CD8-positive, alpha-beta memory T cell (primary cell): ENCODE data around the gene G3BP2. TPM values are rescaled to one million over a fixed set of nuclear protein-coding genes. Genes with fewer than 3 reads are reported as not detected.

Experiments
- CTCF ChIA-PET: fragments of 350-600 bp; sonication (Branson Sonifier 250); formaldehyde crosslinking; loops from one replicate; lab custom pipeline; 2021; ENCODE audit warnings: antibody characterized with exemption; lab: Charles Lee
- POLR2A ChIA-PET: fragments of 350-600 bp; sonication (Branson Sonifier 250); formaldehyde crosslinking; loops from one replicate; lab custom pipeline; 2021; ENCODE audit warnings: antibody characterized with exemption; lab: Charles Lee
- DNase-seq, 5 donors: peaks; one replicate each; pipeline versions ENCODE4 v3.0.0 to v3.0.0-alpha.2; 2020 to 2022; ENCODE audit warnings: mixed read lengths in 1 of 5
- H3K27ac ChIP-seq: one replicate; pipeline ENCODE4 v1.7.0; 2013; ENCODE audit warnings: low read depth, mild to moderate bottlenecking, low read length, moderate library complexity
- H3K27me3 ChIP-seq: 2 replicates; pipeline ENCODE4 v1.7.0; 2013; ENCODE audit warnings: low read length, mild to moderate bottlenecking; ENCODE audit not compliant: insufficient read depth, poor library complexity, severe bottlenecking
- H3K36me3 ChIP-seq: 2 replicates; pipeline ENCODE4 v1.7.0; 2013; ENCODE audit warnings: mild to moderate bottlenecking, low read length, moderate library complexity; ENCODE audit not compliant: insufficient read depth
- H3K4me1 ChIP-seq: 2 replicates; pipeline ENCODE4 v1.7.0; 2013; ENCODE audit warnings: mild to moderate bottlenecking, low read length, moderate library complexity; ENCODE audit not compliant: insufficient read depth
- H3K4me3 ChIP-seq: 2 replicates; pipeline ENCODE4 v1.7.0; 2013; ENCODE audit warnings: mild to moderate bottlenecking, low read length
- H3K9me3 ChIP-seq: 2 replicates; pipeline ENCODE4 v1.7.0; 2013; ENCODE audit warnings: mild to moderate bottlenecking, low read length
- H3K27ac Mint-ChIP-seq, 8 donors: one replicate each; pipeline ENCODE4 v1.8.0; 2020 to 2021; ENCODE audit warnings: mixed read lengths in 8 of 8, mild to moderate bottlenecking in 6 of 8, inconsistent platforms in 3 of 8, moderate library complexity in 3 of 8
- H3K27me3 Mint-ChIP-seq, 2 donors: one replicate each; pipeline ENCODE4 v1.8.0; 2020 to 2021; ENCODE audit warnings: mixed read lengths in 2 of 2, mild to moderate bottlenecking in 1 of 2, moderate library complexity in 1 of 2
- H3K36me3 Mint-ChIP-seq, 3 donors: one replicate each; pipeline ENCODE4 v1.8.0; 2020 to 2021; ENCODE audit warnings: mixed read lengths in 3 of 3, inconsistent platforms in 1 of 3, mild to moderate bottlenecking in 1 of 3
- H3K4me1 Mint-ChIP-seq, 3 donors: one replicate each; pipeline ENCODE4 v1.8.0; 2020 to 2021; ENCODE audit warnings: mixed read lengths in 3 of 3, inconsistent platforms in 1 of 3, mild to moderate bottlenecking in 1 of 3
- H3K4me3 Mint-ChIP-seq, 7 donors: one replicate each; pipeline ENCODE4 v1.8.0; 2020 to 2021; ENCODE audit warnings: mixed read lengths in 7 of 7, mild to moderate bottlenecking in 6 of 7, moderate library complexity in 4 of 7, inconsistent platforms in 2 of 7
- H3K9me3 Mint-ChIP-seq, 5 donors: one replicate each; pipeline ENCODE4 v1.8.0; 2020 to 2022; ENCODE audit warnings: mixed read lengths in 5 of 5, mild to moderate bottlenecking in 3 of 5, moderate library complexity in 2 of 5, inconsistent platforms in 1 of 5
- polyA plus RNA-seq: library from polyadenylated mRNA; unstranded; fragments of 300-500 nt; fragmentation: Illumina TruSeq; gene quantifications from one replicate; pipeline ENCODE4 v1.2.3, GENCODE V29; 2021
- total RNA-seq, 2 experiments: library from RNA; stranded (reverse); gene quantifications; one replicate each; pipeline ENCODE4 v1.2.3, GENCODE V29; 2021

G3BP2 gene
- total and polyA plus RNA-seq, 3 experiments from 2014 or later = 115 to 195 (median 189) TPM

GRCh38 chr4:75714011-75714410, 40.8 kb upstream of the G3BP2 start:
- Mint-ChIP-seq H3K4me1 (peaks cover 0 to 5% (median 3%) of the 10 kb centered on the region in 3 donors), H3K36me3 (peaks cover 0 to 8% (median 6%) of the 10 kb centered on the region in 3 donors), H3K4me3 (no peak overlapping the region), H3K27me3 (no peaks in the 10 kb centered on the region), H3K27ac (peak overlapping the region in 1 of 8 donors; percentile 19), H3K9me3 (no peaks in the 10 kb centered on the region)
- H3K36me3 ChIP-seq = peaks cover 4% of the 10 kb centered on the region
- no peak for DNase-seq
- H3K4me1 ChIP-seq = no peaks in the 10 kb centered on the region
- ChIA-PET CTCF (interaction anchor here (2.9 kb wide), 1 partner anchor 10 kb away, joined by 13 read pairs; the partner anchor contains the start of gene USO1), POLR2A (no interaction called here)
- no peak overlapping the region for H3K27ac ChIP-seq
- no peak overlapping the region for H3K4me3 ChIP-seq
- H3K27me3 ChIP-seq = no peaks in the 10 kb centered on the region
- H3K9me3 ChIP-seq = no peaks in the 10 kb centered on the region

DNA sequence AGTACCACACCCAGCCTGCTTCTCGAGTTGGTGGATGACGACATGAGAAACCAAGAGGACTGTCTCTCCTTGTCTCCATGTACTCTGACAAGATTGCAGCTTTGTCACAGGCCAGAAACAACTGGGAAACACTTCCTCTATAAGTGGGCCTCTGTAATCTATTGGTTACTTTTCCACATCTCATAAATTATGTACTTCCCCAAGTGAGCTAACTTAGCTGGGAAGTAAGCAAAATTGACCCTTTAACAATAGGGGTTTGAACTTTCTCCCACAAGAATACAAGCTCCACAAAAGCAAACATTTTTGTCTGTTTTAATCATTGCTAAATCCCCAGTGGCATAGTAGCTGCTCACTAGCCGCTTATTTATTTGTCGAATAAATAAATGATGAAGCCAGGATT, 37.0 kb upstream of the G3BP2 start:
- H3K27ac ChIP-seq = no peak overlapping the region
- POLR2A ChIA-PET = no interaction called here

GRCh38 chr4:75708218-75708691, 35.0 kb upstream of the G3BP2 start:
- no peaks in the 10 kb centered on the region for H3K9me3 ChIP-seq
- peaks cover 4% of the 10 kb centered on the region for H3K36me3 ChIP-seq
- DNase-seq = peak; percentile 10 to 69 (median 52)
- POLR2A ChIA-PET = interaction anchor here (0.5 kb wide), 1 partner anchor 140 kb away, joined by 6 read pairs; no protein-coding TSS in a partner anchor
- H3K4me3 ChIP-seq = no peak overlapping the region
- H3K4me3 Mint-ChIP-seq = no peak overlapping the region
- peak overlapping the region in 5 of 8 donors; percentile 29 to 74 (median 56) for H3K27ac Mint-ChIP-seq
- H3K9me3 Mint-ChIP-seq = no peaks in the 10 kb centered on the region
- H3K4me1 ChIP-seq = no peaks in the 10 kb centered on the region
- no peaks in the 10 kb centered on the region for H3K27me3 Mint-ChIP-seq
- H3K36me3 Mint-ChIP-seq = peaks cover 0 to 7% (median 3%) of the 10 kb centered on the region in 3 donors
- no peaks in the 10 kb centered on the region for H3K27me3 ChIP-seq
- H3K4me1 Mint-ChIP-seq = peaks cover 0 to 10% (median 0%) of the 10 kb centered on the region in 3 donors
- H3K27ac ChIP-seq = no peak overlapping the region
- CTCF ChIA-PET = interaction anchor here (0.6 to 1.9 kb wide), 8 partner anchors 9 to 150 kb away, joined by 3 to 13 read pairs (median 4); partner anchors contain the start of gene USO1

More for the DNA sequence above, 37.0 kb upstream of the G3BP2 start:
- Histone ChIP-seq H3K27me3 (no peaks in the 10 kb centered on the region), H3K4me3 (no peak overlapping the region), H3K36me3 (peaks cover 4% of the 10 kb centered on the region), H3K4me1 (no peaks in the 10 kb centered on the region), H3K9me3 (no peaks in the 10 kb centered on the region)
- Mint-ChIP-seq H3K4me1 (peaks cover 0 to 11% (median 0%) of the 10 kb centered on the region in 3 donors), H3K4me3 (no peak overlapping the region), H3K27me3 (no peaks in the 10 kb centered on the region), H3K27ac (peak overlapping the region in 1 of 8 donors; percentile 15), H3K9me3 (no peaks in the 10 kb centered on the region), H3K36me3 (peaks cover 0 to 7% (median 3%) of the 10 kb centered on the region in 3 donors)
- CTCF ChIA-PET = interaction anchor here (1.3 to 2.1 kb wide), 5 partner anchors 9 to 62 kb away, joined by 3 to 12 read pairs (median 4); partner anchors contain the start of gene USO1
- DNase-seq = no peak

DNA sequence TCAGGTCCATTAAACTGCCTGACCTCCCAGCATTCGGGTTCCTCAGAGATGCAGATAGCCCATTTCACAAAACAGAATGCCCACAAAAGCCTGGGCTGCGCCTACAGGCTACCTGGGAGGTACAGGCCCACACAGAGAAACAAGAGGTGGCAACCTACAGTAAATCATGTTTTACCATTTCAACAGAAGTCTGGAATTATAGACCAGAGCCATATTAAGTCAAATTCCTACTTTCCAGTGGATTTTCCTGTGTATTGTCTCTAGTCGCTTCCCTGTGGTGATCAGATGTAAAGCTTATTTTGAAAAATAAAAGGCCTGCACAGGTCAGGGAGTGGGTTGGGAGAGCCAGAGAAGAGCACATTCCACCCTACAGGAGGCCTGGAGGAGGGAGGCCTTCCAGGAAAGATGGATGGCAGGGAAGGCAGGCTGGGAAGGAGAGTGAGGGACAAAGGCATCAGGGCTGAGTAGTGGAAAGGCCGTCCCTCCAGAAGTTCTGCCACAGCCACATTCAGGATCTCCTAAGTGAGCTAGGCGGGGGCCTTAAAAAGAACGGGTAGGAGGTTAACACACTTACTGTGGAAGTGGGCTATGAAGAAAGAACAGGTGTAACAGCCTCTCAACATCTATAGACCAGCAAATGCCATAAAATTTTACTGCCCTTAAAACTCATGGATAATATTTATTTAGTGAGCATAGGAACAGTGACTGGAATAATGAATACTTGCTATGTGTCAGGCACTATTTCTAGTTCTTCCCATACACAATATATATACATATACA, 32.2 kb upstream of the G3BP2 start:
- DNase-seq = no peak
- H3K9me3 ChIP-seq = no peaks in the 10 kb centered on the region
- H3K36me3 ChIP-seq = no peaks in the 10 kb centered on the region
- no peak overlapping the region for H3K4me3 ChIP-seq
- Mint-ChIP-seq H3K27me3 (no peaks in the 10 kb centered on the region), H3K9me3 (no peaks in the 10 kb centered on the region), H3K4me1 (peaks cover 0 to 7% (median 0%) of the 10 kb centered on the region in 3 donors), H3K36me3 (peaks cover 0 to 7% (median 0%) of the 10 kb centered on the region in 3 donors), H3K27ac (no peak overlapping the region), H3K4me3 (no peak overlapping the region)
- no peaks in the 10 kb centered on the region for H3K27me3 ChIP-seq
- no peak overlapping the region for H3K27ac ChIP-seq
- CTCF ChIA-PET = interaction anchor here (1.2 to 2.1 kb wide), 4 partner anchors 18 to 137 kb away, joined by 3 to 6 read pairs (median 4); partner anchors contain the start of gene G3BP2
- no peaks in the 10 kb centered on the region for H3K4me1 ChIP-seq
- POLR2A ChIA-PET = no interaction called here

- Histone ChIP-seq H3K27me3 (no peaks in the 10 kb centered on the region), H3K27ac (no peak overlapping the region), H3K36me3 (no peaks in the 10 kb centered on the region), H3K4me3 (no peak overlapping the region), H3K4me1 (peaks cover 14% of the 10 kb centered on the region), H3K9me3 (no peaks in the 10 kb centered on the region)
- H3K4me1 Mint-ChIP-seq = peaks cover 16 to 18% (median 18%) of the 10 kb centered on the region in 3 donors
- no peak for DNase-seq
- no peak overlapping the region for H3K27ac Mint-ChIP-seq
- H3K27me3 Mint-ChIP-seq = no peaks in the 10 kb centered on the region
- no peak overlapping the region for H3K4me3 Mint-ChIP-seq
- H3K9me3 Mint-ChIP-seq = no peaks in the 10 kb centered on the region
- peaks cover 0 to 7% (median 0%) of the 10 kb centered on the region in 3 donors for H3K36me3 Mint-ChIP-seq
- ChIA-PET CTCF (no interaction called here), POLR2A (no interaction called here)
Observed at GRCh38 chr4:75702919-75703411, 29.8 kb upstream of the G3BP2 start.

- POLR2A ChIA-PET = no interaction called here
- Mint-ChIP-seq H3K27me3 (no peaks in the 10 kb centered on the region), H3K4me3 (peak overlapping the region in 4 of 7 donors; percentile 13 to 64 (median 60)), H3K36me3 (peaks cover 0 to 2% (median 0%) of the 10 kb centered on the region in 3 donors), H3K4me1 (peaks cover 17 to 32% (median 27%) of the 10 kb centered on the region in 3 donors), H3K27ac (peak overlapping the region; percentile 81 to 98 (median 90)), H3K9me3 (no peaks in the 10 kb centered on the region)
- H3K27ac ChIP-seq = no peak overlapping the region
- no peaks in the 10 kb centered on the region for H3K36me3 ChIP-seq
- H3K9me3 ChIP-seq = no peaks in the 10 kb centered on the region
- no peak overlapping the region for H3K4me3 ChIP-seq
- CTCF ChIA-PET = interaction anchor here (2.0 kb wide), 1 partner anchor 25 kb away, joined by 6 read pairs; the partner anchor contains the start of gene USO1
- peaks cover 27% of the 10 kb centered on the region for H3K4me1 ChIP-seq
- no peaks in the 10 kb centered on the region for H3K27me3 ChIP-seq
- no peak for DNase-seq
Observed at GRCh38 chr4:75699299-75699698, 26.1 kb upstream of the G3BP2 start.

- Mint-ChIP-seq H3K4me1 (peaks cover 17 to 32% (median 27%) of the 10 kb centered on the region in 3 donors), H3K9me3 (no peaks in the 10 kb centered on the region), H3K36me3 (peaks cover 0 to 5% (median 2%) of the 10 kb centered on the region in 3 donors), H3K4me3 (peak overlapping the region in 6 of 7 donors; percentile 13 to 65 (median 60)), H3K27ac (peak overlapping the region; percentile 81 to 98 (median 90)), H3K27me3 (no peaks in the 10 kb centered on the region)
- H3K4me1 ChIP-seq = peaks cover 27% of the 10 kb centered on the region
- H3K4me3 ChIP-seq = no peak overlapping the region
- DNase-seq = no peak
- ChIA-PET POLR2A (no interaction called here), CTCF (interaction anchor here (2.0 kb wide), 1 partner anchor 25 kb away, joined by 6 read pairs; the partner anchor contains the start of gene USO1)
- H3K27ac ChIP-seq = peak overlapping the region; percentile 72
- H3K9me3 ChIP-seq = no peaks in the 10 kb centered on the region
- H3K36me3 ChIP-seq = no peaks in the 10 kb centered on the region
- H3K27me3 ChIP-seq = no peaks in the 10 kb centered on the region
Observed at GRCh38 chr4:75698963-75699228, 25.7 kb upstream of the G3BP2 start.
